ENCODE results near the gene PTPRE.
A peak's percentile ranks its signal among the peaks of the same experiment; 100 is the strongest.

The PTPRE gene

GRCh38 chr10:128062881-128063563 lies 156.1 kb downstream of the PTPRE start:
- H3K4me1 ChIP-seq (ENCODE audit: insufficient read depth, low read length, poor library complexity, severe bottlenecking) = peaks cover 50% of the 10 kb centered on the region
- peaks cover 40% of the 10 kb centered on the region; the same call in 1 of the 2 replicates for H3K36me3 ChIP-seq (ENCODE audit: insufficient read depth, low read length)
- H3K79me2 ChIP-seq (ENCODE audit: insufficient read depth, low read length) = no peaks in the 10 kb centered on the region
- no peaks in the 10 kb centered on the region for H4K20me1 ChIP-seq (ENCODE audit: insufficient read depth, low read length, poor library complexity, severe bottlenecking)
- no peaks in the 10 kb centered on the region for H3K9me2 ChIP-seq (replicated peaks; ENCODE audit: low read depth, low read length)
- peaks cover 7% of the 10 kb centered on the region for H3F3A ChIP-seq (ENCODE audit: low read depth)
- TF ChIP-seq EZH2phosphoT487 (IDR thresholded peaks at IDR 0.05; ENCODE audit: borderline replicate concordance) = no peak
- TF ChIP-seq, protein P1, sequence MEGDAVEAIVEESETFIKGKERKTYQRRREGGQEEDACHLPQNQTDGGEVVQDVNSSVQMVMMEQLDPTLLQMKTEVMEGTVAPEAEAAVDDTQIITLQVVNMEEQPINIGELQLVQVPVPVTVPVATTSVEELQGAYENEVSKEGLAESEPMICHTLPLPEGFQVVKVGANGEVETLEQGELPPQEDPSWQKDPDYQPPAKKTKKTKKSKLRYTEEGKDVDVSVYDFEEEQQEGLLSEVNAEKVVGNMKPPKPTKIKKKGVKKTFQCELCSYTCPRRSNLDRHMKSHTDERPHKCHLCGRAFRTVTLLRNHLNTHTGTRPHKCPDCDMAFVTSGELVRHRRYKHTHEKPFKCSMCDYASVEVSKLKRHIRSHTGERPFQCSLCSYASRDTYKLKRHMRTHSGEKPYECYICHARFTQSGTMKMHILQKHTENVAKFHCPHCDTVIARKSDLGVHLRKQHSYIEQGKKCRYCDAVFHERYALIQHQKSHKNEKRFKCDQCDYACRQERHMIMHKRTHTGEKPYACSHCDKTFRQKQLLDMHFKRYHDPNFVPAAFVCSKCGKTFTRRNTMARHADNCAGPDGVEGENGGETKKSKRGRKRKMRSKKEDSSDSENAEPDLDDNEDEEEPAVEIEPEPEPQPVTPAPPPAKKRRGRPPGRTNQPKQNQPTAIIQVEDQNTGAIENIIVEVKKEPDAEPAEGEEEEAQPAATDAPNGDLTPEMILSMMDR (conservative IDR thresholded peaks at IDR 0.05; ENCODE audit: low read length) = no peak
- H2AFZ ChIP-seq (ENCODE audit: low read length) = no peak overlapping the region
- H3K4me2 ChIP-seq (ENCODE audit: low read depth, low read length, poor library complexity, severe bottlenecking) = peak overlapping the region; percentile 79
- H3K9me3 ChIP-seq (ENCODE audit: insufficient read depth, low read depth, low read length) = no peaks in the 10 kb centered on the region
- H3K9ac ChIP-seq (ENCODE audit: low read depth, low read length, poor library complexity, severe bottlenecking) = peak overlapping the region; percentile 72
- peak overlapping the region; percentile 69 for H3K4me3 ChIP-seq (ENCODE audit: low read length, poor library complexity, severe bottlenecking)
- H3K27me3 ChIP-seq (ENCODE audit: insufficient read depth, low read length, poor library complexity, severe bottlenecking) = no peaks in the 10 kb centered on the region

DNA sequence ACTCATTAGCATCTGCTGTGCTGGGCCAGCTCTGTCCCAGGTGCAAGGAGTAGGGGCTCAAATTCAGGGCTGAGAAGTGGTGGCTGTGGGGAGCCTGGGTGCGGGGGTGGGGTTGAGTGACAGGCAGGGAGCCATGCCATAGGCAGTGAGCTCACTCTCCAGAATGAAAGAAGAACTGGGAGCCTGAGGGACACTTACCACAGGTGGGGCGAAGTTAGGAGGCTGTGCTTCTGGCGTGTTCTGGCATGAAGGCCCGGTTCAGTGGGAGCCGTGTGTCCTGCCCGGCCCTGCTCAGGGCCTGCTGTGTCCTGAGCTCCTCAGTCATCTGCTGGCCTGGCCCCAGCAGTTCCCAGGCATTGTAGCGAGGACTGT lies 156.8 kb downstream of the PTPRE start:
- Histone ChIP-seq H3F3A (ENCODE audit: low read depth) (peaks cover 7% of the 10 kb centered on the region), H2AFZ (ENCODE audit: low read length) (no peak overlapping the region), H3K27me3 (ENCODE audit: insufficient read depth, low read length, poor library complexity, severe bottlenecking) (no peaks in the 10 kb centered on the region), H3K4me3 (ENCODE audit: low read length, poor library complexity, severe bottlenecking) (peak overlapping the region; percentile 69), H3K9ac (ENCODE audit: low read depth, low read length, poor library complexity, severe bottlenecking) (peak overlapping the region; percentile 72), H3K79me2 (ENCODE audit: insufficient read depth, low read length) (no peaks in the 10 kb centered on the region), H3K4me1 (ENCODE audit: insufficient read depth, low read length, poor library complexity, severe bottlenecking) (peaks cover 50% of the 10 kb centered on the region), H3K36me3 (ENCODE audit: insufficient read depth, low read length) (peaks cover 41% of the 10 kb centered on the region; the same call in 1 of the 2 replicates), H4K20me1 (ENCODE audit: insufficient read depth, low read length, poor library complexity, severe bottlenecking) (no peaks in the 10 kb centered on the region), H3K4me2 (ENCODE audit: low read depth, low read length, poor library complexity, severe bottlenecking) (peak overlapping the region; percentile 79), H3K9me2 (replicated peaks; ENCODE audit: low read depth, low read length) (no peaks in the 10 kb centered on the region), H3K9me3 (ENCODE audit: insufficient read depth, low read depth, low read length) (no peaks in the 10 kb centered on the region)
- TF ChIP-seq, protein P1 (conservative IDR thresholded peaks at IDR 0.05; ENCODE audit: low read length) = no peak
- no peak for TF ChIP-seq EZH2phosphoT487 (IDR thresholded peaks at IDR 0.05; ENCODE audit: borderline replicate concordance)

DNA sequence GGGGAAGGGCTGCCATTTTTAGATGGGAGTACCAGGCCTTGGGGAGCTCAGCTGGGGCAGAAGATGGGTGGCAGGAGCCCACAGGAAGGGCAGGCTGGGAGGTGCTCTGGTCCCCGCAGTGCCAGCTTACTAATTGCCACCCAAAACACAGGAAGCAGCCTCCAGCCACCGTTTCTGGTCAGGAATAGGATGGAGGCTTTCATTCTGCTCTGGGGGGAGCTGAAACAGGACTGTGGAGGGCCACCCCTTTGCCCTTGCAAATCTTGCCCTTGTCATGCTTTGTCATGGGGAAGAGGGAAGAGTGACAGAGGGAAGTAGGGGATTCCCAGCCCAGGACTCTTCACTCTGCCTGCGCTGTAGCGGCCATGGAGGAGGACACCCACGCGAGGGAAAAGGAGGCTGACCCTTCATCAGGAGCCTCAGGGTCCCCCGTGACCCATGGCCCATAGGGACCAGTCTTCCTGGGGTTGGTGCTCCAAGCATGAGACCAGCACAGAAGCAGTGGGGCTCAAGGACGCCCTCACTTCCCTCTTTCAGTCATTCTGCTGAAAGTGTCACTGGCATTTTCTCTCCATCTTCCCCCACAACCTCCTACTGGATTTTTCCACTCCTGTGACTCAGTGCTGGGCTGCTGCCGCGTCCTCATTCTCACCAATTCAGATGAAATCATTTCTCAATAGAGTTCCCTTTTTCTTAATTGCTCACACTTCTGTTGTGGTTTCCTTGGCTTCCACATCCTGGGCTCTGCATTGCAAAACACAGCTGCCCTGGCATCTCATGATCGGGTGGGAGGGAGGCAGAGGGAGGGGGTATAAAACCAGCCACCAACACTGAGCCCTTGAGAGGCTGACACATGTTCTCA lies 157.4 kb downstream of the PTPRE start:
- Histone ChIP-seq H2AFZ (ENCODE audit: low read length) (no peak overlapping the region), H3K36me3 (ENCODE audit: insufficient read depth, low read length) (peaks cover 42% of the 10 kb centered on the region; the same call in 1 of the 2 replicates), H4K20me1 (ENCODE audit: insufficient read depth, low read length, poor library complexity, severe bottlenecking) (no peaks in the 10 kb centered on the region), H3K4me3 (ENCODE audit: low read length, poor library complexity, severe bottlenecking) (peak overlapping the region; percentile 69), H3K9me3 (ENCODE audit: insufficient read depth, low read depth, low read length) (no peaks in the 10 kb centered on the region), H3K79me2 (ENCODE audit: insufficient read depth, low read length) (no peaks in the 10 kb centered on the region), H3K4me2 (ENCODE audit: low read depth, low read length, poor library complexity, severe bottlenecking) (peak overlapping the region; percentile 79), H3K4me1 (ENCODE audit: insufficient read depth, low read length, poor library complexity, severe bottlenecking) (peaks cover 45% of the 10 kb centered on the region), H3K27me3 (ENCODE audit: insufficient read depth, low read length, poor library complexity, severe bottlenecking) (no peaks in the 10 kb centered on the region), H3K9ac (ENCODE audit: low read depth, low read length, poor library complexity, severe bottlenecking) (peak overlapping the region; percentile 72), H3K9me2 (replicated peaks; ENCODE audit: low read depth, low read length) (no peaks in the 10 kb centered on the region), H3F3A (ENCODE audit: low read depth) (peaks cover 7% of the 10 kb centered on the region)
- no peak for TF ChIP-seq EZH2phosphoT487 (IDR thresholded peaks at IDR 0.05; ENCODE audit: borderline replicate concordance)
- TF ChIP-seq, protein P1 (conservative IDR thresholded peaks at IDR 0.05; ENCODE audit: low read length) = no peak

Measured in Loucy (cell line).